NCI-H2107 (cell line): ENCODE results near the gene CES5A.
"Not testable (repeated sequence)": the region's sequence is repeated elsewhere in the genome, so short reads cannot be mapped to it uniquely, and the experiment has no call there.

ENCODE experiments used
- DNase-seq: peaks from one replicate; lab custom pipeline; 2025; lab: John Stamatoyannopoulos, UW

Gene CES5A

DNA sequence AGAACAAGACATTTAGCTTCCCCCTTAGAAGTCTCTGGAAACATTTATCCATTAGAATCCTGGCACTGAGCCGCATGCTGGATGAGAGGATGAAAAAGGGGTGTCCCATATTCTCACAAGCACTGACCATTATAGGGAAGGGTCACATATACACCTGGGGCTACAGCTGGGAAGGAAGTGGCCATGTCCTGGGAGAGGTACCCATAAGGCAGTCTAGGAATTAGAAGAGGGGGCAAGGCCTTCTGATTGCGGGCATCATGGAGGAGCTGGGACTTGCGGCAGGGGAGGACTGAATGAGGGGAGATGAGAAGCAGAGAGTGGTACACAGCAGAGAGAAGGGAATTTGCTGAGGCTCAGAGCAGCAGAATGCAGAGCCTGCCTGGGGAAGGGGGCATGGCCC, 45.9 kb downstream of the CES5A start:
- DNase-seq: not testable (repeated sequence)

DNA sequence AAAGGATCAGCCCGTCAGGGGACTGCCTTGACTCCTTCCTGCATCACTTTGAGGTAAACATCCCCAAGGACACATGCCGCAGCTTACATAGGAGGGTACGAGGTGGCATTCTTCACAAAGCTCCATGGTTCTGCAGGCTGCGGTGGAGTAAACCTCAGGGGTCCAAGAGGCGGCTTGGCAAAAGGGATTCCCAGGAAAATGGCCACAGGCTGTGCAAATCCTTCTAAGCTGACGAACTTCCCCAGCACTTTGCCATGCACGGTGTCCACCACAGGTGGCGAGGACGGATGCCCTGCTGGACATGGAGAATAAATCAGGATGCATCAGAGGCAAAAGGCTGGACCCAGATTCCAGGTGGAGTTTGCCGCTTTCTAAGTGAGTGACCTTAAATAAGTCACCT, 46.5 kb downstream of the CES5A start:
- no peak for DNase-seq

DNA sequence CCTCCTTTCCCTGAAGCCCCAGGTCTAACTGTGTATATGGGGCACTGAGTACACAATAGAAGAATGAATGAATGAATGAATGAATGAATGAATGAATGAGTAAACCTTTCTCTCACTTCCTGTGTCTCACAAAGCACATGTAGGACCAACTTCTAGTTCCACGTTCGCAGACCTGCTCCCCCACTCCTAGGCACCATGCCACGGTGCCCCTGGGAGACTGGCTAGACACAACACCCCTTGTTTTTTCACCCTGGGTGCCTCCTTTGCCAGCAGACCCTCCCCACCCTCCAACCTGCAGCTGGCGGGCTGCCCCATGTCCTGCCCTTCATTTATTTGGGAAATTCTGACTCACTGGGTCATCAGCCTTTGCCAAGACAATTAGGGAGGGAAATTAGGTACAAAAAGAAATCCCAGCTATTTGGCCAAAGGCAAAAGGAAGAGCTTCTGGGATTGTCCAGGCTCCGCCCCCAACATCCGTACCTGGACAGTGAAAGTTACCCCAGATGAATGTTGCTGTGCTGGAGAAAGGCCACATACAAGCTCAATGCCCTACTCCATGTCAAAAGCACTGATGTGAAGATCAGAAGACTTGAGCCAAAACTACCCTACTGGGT, 50.0 kb downstream of the CES5A start:
- DNase-seq: no peak

DNA sequence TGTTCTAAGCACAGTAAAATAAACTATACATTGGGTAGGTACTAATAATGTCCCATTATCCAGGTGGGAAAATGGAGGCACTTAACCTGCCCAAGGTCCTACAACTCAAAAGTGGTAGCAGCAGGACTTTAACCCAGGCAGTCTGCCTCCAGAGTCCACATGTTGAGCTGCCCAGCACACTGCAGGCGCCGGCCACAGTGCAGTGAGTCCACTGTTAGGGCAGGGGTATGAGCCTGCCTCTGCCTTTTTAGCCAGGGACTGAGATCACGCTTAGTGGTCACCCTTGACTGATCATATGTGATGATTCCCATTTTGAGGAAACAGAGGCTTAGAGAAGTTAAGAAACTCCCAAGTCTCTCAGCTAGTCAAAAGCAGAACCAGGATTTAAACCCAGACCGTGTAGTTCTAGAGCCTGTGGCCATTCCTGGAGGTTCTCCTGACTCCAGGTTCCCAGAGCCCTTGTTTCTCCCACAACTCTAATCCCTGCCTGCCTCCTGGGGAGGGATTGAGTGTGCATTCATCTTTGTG, 50.6 kb downstream of the CES5A start:
- DNase-seq: no peak

DNA sequence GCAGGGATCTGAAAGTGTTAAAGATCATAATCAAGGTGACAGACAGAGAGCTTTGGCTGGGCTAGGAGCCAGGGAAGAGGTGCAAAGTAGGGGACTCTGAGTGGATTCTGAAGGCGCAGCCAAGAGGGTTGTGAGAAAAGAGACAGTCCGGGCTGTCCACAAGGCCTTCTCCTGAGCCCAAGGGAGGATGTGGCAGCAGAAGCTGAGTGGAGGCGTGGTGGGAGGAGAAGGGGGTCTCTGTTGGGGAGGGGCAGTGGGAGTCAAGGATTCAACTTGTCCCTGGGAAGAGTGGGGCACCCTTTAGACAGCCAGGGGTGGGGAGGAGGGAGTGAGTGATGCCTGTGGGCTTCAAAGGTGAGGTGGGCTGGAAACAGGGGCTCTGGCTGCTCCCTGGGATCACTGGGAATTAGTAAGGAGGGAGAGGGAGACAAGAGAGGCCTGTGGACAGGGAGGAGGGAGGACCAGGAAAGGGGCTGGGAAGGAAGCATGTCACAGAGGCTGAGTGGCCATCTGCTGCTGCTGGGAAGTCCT, 52.8 kb downstream of the CES5A start:
- DNase-seq: no peak

DNA sequence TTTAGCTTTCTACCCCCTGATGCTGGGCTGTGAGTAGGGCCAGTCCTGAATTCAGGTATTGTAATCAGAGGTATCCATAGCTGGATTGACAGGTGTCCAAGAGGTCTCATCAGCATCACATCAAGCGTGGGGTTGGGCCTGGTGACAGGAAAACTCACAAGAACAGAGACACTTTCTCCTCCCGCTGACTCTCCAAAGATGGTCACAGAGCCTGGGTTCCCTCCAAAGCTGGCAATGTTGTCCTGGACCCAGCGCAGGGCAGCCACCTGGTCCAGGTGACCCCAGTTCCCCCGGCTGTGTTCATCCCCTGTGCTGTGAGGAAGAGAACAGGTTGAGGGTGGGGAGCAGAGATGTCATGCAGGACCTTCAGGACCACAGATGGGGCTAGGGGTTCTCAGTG, 54.0 kb downstream of the CES5A start:
- no peak for DNase-seq

DNA sequence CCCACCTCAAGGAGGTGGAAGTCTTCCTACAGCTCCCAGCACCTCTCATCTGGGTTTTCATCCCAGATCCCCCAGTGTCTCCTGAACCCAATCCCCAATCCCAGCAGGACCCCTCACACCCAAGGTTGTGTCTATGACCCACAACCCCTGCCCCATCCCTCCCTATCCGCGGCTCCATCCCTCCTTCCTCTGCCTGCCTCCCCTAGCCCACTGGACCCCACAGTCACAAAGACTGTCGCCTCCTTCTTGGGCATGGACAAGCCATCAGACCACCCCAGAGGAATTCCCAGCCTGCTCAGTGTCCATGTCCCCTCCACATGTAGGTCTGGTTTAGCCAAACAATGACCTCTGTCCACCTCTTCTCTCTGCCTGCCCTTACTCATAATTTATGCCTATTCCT, 54.6 kb downstream of the CES5A start:
- no peak for DNase-seq

DNA sequence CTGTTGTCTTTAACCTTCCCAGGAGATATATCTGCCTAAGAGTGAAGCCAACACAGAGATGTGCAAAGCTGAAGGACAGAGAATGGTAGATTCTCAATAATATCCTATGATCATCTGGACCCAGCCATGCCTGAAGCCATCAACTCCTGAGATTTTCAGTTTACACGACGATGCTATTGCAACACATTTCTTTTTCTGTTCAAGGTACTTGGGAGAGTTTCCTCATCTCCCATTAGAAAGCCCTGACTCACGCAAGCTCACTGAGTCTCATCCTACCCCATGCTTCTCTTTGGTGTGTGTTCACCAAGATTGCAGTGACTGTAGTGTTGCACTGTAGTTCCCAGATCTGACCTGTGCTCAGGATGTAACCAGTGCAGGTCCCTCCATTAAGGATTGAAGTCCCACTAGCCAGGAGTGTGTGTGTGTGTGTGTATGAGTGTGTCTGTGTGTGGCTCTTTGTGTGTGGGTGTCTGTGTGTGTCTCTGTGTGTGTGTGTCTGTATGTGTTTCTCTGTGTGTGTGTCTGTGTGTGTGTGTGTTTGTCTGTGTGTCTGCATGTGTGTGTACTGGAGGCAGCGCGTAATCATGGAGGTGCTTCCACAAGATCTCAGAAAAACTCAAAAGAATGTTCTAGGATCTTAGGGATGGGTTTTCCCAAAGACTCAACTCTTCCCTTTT, 57.8 kb downstream of the CES5A start:
- no peak for DNase-seq

DNA sequence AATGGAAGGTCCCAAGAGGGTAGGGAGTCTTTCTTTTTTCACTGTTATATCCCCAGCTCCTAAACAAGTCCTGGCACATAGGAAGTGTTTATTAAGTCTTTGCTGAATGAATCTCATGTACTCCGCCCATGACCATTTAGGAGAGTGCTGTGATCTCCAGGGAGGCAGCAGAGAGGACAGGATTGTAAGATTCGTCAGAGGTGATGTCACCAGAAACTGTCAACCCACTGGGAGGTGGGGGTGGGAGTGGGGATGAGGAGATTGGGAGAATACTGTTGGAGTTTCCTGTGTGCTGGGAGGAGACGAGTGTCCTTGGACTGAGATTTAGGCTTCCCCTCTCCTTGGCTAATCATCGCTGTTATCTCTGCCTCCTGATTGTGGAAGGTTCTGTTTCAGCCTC, 59.0 kb downstream of the CES5A start:
- not testable (repeated sequence) for DNase-seq

DNA sequence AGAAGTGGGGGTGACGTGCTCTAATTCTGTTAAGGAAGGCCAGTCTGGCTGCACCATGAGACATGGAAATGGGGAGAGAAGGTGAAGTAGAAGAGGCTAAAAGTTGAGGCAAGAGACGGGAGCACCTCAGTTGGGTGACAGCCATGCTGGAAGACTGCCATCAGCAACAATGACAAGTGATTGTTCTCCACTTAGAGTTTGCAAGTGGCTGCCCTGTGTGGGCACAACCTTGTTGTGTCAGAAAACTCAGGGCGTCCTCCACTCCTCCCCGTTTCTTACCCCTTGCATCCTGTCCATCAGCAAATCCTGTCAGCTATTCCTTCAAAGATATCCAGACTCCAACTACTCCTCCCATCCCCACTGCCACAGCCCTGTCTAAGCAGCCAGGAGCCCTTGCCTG, 59.9 kb downstream of the CES5A start:
- no peak for DNase-seq

DNA sequence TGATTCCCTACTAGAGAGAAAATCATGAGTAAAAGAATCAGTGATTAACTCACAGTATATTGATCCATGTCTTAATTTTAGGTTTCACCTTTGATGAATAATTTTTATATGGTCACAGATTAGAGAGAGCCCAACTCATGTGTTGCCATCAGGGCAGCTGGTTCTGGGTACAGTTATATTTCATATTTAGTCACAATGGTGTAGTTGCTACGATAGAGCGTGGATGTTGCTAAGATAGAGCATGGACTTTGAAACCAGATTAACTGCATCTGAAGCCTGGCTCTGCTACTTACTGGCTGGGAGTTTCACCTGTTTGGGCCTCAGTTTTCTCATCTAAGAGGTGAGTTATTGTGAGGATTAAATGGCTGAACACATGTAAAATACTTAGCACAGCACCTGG, 61.0 kb downstream of the CES5A start:
- DNase-seq: not testable (repeated sequence)

GRCh38 chr16:55813730-55814129, 61.4 kb downstream of the CES5A start:
- not testable (repeated sequence) for DNase-seq

- DNase-seq: no peak
These were observed 62.2 kb downstream of the CES5A start for GRCh38 chr16:55812951-55813350.

DNA sequence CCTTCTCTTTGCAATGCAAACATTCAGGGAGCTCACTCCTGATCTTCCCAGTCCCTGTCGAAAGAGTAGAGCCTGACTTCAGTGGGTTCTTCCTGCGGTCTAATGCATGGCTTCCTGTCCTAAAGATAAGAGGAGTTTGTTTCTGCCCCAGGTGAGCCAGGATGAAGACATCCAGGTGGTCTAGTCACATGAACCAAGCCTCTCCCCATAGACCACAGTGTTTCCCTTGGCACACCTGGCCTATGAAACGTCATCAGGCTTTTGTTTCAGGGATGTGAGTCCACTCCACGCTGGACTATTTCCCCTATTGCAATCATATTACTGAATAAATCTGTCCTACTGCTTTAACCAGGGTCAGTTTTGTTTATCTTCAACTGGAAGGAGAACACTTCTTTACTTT, 63.4 kb downstream of the CES5A start:
- no peak for DNase-seq

DNA sequence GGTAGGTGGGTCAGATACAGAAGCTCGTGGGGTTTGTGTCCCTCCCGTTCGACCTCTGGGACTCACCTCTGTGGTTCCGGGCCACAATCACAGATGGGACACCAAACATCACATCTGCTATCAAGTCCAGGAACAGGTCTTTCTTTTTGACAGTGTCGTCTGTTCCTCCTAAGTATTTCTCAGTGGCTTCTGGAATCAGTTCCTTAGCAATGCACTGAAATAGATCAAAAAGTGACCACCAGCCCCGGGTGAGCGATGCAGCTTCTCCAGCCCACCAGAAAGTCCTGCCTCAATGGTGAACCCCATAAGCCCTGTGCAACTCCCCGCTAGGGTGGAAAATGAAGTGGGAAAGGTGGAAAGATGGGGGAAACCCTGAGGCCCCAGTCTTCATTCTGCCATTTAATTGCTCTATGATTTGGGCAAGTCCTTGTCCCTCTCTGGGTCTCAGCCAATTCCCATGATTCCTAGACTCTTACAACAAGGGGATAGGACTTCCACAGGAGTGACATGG, 64.7 kb downstream of the CES5A start:
- no peak for DNase-seq

- no peak for DNase-seq
These were observed 65.3 kb downstream of the CES5A start for GRCh38 chr16:55809851-55810250.

DNA sequence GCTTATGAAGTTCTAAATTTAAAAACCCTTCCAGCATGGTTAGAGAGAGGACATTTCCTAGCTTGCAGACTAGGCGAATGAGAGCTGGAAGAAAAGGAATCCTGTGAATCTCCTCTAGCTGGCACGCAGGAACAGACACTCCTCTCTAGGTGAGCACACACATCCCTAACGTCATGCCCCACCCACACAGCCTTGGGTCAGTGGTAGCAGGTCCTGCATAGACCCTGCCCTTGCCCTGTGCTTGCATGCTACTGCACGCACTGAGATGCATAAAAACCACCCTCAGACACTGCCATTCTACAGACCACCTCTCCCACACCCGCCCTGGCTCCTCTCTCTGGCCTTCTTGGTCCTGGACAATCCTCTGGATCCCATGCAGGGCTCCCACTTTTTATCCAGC, 65.8 kb downstream of the CES5A start:
- DNase-seq: no peak

DNA sequence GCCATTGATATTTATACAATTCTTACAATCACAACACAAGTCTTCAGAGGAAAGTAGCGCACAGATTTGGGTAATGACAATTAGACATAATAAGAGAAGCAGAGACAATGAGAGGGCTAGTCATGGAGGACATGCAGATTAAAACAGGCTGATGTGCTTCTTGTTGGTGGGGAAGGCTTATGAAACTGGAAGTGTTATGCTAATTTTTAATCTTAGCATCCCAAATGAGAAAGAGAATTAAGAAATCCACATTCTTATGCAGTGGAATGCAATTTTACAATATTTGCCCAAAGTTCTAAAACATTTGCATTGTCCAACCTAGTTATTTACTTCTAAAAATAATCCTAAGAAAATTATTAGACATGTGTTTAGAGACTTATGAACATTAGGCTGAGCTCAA, 66.9 kb downstream of the CES5A start:
- not testable (repeated sequence) for DNase-seq

DNA sequence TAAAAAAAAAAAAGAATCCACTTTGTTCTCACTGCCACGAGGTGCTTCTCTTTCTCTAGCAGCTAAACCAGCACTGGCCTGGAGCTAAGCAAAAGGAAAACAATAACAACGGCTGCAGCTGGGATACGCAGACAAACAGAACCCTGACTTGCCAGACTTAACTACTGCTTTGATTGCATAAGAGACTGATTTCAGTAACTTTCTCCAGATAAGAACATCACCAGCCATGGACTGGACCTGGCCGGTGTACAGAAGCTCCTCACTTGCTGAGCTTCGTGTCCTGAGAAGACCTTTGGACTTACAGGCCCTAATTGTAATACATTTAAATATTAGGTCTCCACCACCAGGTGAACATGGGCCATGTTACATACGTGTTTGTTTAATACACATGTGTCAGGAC, 70.1 kb downstream of the CES5A start:
- DNase-seq: not testable (repeated sequence)

- not testable (repeated sequence) for DNase-seq
These were observed 71.5 kb downstream of the CES5A start for GRCh38 chr16:55803681-55804080.
